NCI-H2227 (cell line): ENCODE results near the gene CTF1.

Experiments used
- DNase-seq: peaks from one replicate; lab custom pipeline; 2025; ENCODE audit not compliant: unreplicated experiment; lab: John Stamatoyannopoulos, UW

CTF1 gene

DNA sequence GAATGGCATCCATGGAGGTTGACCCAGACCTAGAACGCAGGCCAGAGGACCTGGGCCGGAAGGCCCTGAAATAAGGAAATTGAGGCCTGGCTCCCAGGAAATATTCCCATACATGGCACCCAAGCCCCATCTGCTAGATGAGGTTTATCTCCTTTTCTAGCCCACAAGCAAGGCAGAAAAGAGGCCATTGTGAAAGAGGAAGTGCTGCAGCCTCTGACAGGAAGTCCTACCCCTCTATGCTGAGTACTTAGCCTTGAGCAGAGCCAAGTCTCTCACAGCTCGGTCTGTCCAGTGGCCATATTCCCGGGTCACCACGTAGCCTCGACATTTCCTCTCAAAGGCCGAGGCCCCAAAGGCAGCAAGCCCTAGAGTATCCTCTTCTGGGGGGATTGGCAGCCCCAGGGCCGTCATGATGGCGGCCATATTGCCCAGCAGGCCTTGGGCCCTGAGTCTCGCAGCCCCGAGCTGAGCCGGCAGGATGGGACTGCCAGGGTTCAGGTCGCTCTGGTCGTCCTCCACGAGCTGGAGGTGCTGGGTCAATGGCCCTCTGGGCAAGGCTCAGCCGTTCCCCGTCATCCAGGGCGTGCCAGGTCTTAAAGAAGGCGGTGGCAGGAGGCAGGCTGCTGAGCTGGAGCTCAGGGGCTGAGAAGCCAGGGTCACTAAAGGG lies 7.8 kb downstream of the CTF1 start:
- DNase-seq, result no peak

DNA sequence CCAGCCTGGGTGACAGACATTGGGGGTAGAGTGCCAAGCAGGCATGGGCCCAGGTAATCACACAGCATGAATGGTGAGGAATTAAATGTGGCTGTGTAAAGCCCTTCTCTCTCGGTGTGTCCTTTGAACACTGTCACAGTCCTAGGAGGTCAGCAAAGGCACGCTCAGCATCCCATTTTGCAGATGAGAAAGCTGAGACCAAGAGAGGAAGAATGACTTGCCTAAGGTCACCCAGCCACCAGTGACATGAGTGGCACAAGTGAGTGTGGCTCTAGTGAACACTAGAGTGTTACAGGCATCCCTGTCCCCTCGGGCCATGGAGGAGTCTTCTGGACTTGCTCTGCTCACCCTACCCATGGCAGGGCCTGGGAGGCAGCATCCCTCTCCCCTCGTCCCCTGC lies 10.7 kb downstream of the CTF1 start:
- no peak for DNase-seq

DNA sequence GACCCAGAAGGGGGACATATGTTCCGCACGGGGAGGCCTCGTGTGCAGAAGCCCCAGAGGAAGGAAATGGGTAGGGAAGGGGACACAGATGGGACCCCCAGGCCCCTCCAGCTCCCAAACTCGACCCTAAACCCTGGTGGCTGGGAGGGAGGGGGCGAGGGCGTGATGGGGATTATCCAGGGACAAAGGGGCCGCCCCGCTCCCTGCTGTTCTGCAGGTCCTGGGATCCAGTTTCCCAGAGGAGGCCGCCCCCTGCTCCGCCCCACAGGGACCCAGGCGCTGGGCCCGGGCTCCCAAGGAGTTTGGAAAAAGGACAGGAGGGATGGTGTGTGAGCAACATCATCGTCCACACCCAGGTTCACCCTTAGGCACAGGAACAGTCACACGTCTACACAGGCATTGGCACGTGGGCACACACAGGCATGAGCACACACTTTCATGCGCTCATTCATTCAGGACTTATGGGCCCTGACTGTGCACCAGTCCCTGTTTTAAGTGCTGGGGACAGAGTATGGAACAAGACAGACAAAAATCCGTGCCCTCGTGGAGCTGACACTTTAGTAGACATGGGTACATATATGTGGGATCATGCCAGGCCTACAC lies 14.1 kb downstream of the CTF1 start:
- no peak for DNase-seq

DNA sequence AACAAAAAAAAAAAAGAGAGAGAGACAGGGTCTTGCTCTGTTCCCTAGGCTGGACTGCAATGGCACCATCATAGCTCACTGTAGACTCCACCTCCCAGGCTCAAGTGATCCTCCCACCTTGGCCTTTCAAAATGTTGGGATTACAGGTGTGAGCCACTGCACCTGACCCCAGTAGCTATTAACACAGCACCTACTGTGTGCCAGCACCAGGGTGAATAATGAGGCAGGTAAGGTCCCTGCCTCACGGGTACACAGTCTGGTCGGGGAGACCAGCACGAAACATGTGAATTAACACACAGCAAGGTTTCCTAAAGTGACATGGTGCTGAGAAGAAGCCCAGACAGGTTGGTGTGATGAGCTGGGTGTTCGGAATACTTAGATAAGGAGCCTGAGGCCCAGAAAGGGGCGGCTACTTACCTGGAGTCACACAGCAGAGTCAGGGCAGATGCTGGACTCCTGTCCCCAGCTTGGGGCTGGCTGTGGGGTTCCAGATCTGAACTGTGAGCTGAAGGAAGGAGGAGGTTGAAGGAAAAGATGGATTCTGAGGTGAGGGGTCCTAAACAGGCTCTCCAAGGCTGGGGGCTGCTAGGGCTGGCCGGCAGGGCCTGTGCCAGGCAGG lies 16.5 kb downstream of the CTF1 start:
- DNase-seq, result no peak

DNA sequence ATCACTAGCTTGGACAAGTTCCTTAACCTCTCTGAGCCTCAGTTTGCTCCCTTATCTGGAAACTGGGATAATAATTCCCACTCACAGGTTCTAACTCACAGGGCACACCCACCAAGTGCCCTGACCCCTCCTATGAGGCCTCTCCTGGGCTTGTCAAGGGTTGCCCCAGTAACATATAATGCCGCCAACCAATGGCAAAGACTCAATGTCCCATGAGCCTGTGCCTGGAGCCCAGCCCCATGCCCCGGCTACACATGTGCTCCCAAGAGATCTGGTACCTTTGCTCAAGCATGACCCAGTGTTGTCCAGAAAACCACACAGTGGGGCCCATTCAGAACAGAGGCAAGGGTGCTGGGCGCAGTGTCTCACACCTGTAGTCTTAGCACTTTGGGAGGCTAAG lies 18.4 kb downstream of the CTF1 start:
- no peak for DNase-seq

DNA sequence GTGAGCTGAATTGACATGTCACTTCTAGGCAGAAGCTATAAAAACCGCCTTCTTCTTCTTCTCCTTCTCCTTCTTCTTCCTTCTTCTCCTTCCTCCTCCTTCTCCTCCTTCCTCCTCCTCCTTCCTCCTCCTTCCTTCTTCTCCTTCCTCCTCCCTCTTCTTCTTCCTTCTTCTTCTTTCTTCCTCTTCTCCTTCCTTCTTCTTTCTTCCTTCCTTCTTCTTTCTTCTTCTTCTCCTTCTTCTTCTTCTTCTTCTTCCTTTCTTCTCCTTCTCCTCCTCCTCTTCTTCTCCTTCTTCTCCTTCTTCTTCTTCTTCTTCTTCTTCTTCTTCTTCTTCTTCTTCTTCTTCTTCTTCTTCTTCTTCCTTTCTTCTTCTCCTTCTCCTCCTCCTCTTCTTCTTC lies 22.2 kb downstream of the CTF1 start:
- DNase-seq, result no peak

DNA sequence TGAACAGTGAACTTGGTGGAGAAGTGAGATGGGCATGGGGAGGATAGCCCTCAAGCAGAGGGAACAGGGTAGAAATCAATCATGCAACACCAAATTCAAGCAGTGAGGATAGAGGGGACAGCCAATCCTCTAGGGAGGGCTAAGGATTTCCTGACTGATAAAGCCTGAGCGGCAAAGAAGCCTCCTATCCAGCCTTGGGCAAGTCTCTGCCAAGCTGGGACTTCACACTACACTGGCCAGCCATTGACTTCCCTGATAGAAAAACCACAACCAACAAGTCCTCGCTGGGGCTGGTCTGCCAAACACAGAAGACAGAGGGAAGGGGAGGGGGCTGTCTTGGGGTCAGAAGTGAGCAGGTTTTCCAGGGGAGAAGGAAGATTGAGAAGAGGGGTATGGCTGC lies 24.5 kb downstream of the CTF1 start:
- no peak for DNase-seq

DNA sequence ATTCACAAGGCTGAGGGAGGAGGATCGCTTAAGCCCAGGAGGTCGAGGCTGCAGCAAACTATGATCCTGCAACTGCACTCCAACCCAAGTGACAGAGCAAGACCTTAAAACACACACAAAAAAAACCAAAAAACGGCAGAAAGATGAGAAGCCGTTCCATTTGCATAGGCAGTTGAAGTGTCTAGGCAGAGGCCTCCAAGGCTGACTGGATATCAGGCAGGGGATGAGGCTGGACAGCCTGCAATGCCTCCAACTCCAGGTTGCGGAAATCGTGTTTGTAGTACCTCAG lies 25.0 kb downstream of the CTF1 start:
- DNase-seq, result no peak

DNA sequence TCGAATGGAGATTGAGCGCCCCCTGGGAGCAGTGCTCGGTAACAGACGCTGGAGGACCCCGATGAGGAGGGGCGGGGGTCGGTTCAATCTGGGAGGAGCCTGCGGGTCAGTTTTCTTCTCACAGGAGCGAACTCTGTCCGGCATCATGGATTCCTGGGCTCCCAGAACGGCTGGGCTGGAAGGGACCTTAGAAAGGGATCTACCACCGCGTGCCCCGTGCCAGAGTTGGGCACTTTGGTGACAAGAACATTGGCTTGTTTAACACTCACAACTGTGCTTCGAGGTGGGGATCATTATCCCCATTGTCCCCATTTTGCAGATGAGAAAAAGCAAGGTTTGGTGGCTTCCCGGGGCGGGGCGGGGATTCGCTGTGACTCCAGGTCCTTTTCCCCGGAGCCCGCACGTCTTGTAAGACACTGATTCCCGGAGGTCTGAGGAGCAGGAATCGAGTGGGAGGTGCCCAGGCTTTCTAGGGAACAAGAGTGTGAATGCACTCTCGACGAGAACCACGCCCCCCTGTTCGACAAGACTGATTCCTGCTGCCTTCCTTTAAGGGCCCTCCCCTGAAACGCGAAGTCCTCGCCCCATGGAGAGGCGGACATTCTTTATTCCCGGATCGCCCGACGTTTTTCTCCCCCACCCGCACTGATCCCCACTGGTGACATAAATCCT lies 25.5 kb downstream of the CTF1 start:
- peak; percentile 96 for DNase-seq

DNA sequence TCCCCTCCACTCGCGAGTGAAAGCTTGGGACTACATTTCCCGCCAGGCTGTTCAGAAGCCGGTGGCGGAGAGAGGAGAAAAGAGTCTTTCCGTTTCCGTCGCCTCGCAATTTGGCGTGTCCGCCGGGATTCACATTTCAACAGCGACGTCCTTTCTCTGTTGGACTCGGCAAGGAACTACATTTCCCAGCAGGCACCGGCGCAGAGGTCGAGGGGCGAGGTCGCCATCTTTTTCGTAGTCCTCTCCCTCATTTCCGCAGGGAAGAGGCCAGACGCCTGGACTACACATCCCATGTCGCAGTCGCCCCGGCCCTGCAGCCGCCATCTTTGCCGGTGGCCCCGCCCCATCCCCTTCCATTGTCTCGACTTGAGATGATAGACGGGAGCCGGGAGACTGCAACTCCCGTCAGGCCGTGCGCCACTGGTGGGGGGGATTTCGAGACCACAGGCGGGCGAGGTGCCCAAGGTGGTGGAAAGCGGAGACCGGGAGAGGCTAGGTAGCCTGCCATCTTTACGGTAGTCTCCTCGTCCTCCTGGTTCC lies 26.1 kb downstream of the CTF1 start:
- peak; percentile 99 for DNase-seq

DNA sequence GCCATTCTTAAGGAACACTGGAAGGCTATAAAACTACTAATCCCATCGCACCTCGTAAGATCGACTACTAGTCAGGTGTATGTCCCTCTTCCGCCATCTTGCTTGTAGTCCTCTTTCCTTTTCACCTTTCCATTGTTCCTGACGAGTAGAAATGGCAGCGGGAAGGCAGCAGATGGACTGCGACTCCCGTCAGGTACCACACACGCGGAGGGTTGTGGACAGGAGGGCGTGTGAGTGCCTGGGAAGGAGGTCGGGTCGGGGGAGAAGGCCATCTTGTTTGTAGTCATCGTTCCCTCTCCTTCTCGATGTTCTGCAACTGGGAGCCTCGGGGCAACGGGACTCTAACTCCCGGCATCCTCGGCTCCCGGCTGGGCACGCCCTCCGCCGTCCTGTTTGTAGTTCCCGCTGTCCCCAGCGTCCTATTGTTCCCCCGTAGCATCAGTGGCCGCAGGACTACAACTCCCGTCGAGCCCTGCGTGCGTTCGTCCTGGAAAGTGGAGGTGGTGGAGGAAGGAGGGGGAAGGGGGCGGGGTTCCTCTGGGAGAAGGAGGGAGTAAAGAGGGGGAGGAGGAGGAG lies 26.6 kb downstream of the CTF1 start:
- peak; percentile 99 for DNase-seq

DNA sequence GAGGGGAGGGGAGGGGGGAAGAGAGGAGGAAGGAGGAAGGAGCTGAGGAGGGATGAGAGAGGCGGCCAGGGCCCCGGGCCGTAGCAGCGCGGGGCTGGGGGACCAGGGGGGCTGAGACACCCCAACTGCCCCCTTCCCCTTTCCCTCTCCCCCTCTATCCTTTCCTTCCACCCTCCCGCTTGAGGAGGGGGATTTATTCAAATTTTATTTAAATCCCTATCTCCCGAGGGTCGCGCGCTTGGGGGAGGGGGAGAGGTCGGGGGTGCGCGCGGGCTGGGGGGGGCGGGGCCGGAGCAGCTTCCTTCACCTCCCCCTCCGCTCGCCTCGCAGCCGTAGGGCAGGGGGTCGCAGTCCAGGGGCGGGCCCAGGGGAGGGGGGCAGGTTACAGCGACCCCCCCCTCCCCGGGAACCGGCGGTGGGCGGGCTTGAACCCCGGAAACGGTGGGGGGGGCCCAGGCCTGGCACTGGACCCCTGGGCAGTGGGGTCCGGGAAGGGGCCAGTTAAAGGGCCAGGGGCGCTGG lies 27.2 kb downstream of the CTF1 start, which contains the start of gene FBXL19:
Gene FBXL19 (plus strand): TSS at position 19 of the 522 bp plus-strand sequence. CDS start 2,183 bp downstream, outside the sequence.
- DNase-seq, result peak; percentile 83

DNA sequence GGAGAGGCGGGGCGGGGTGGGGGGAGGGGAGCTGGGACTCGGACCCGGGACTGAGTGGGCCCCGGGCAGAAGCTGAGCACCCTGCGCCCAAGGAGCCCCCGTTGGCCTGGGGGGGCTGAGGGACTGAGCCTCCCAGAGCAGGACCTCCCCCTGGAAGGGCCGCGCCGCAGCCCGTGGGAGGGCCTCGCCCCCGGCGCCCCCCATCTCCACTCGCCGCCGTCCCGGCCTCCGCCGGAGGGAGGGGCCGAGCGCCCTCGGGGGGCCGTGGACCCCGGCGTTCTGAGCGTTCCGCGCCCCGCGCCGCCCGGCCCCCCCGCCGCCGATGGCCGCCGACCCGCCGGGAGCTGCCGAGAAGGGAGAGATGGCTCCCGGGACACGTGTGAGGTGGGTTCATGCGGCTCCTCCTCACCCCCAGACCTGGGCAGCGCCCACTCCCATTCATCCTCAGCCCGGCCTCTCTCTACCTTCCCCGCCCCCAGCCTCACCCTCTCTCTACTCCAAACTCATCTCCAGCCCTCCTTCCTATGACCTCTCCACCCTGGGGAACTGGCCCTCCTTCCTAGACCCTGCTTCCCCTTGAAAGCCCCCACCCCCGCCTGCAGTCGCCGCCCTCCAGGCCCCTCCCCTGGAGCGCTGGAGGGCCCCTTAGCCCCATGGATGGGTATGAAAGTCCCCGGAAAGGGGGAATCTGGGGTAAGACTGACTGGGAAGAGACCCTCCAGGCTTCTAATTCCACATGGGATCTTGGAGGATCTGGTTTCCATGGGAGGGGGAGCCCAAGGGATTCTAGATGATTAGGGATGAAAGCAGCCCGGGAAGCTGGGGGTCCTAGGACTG lies 27.9 kb downstream of the CTF1 start:
- peak; percentile 55 for DNase-seq

DNA sequence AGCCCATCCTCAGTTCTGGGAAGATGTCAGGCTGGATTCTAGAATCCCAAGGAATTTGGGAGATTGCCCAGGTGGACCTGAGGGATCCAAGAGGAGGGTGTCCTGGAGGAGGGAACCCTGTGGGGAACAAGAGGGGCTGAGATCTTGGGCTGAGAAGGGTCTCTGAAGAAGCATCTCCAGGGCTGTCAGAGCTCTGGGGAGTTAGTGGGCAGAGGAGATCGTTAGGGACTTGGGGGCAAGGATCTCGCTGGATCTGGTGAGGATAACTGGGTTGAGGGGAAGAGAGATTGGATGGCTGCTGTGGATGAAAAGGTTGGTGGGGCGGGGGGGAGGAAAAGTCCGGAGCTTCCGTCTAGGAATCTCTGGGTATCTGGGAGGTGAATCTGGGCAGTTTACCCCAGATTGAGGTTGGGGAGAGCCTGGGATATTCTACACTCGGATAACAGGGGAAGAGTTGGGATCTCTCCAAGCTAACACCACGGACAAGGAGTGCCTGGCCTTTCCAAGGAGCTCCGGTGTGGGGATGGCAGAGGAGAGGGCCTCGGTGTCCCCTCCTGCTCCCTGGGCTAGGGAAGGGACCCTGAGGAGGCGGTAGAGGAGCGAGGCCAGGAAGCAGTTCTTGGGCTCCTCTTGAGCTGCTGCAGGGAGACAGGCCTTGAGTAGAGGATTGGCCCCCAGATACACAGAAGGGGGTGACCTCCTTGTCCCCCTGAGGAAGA lies 28.7 kb downstream of the CTF1 start:
- DNase-seq, result no peak

DNA sequence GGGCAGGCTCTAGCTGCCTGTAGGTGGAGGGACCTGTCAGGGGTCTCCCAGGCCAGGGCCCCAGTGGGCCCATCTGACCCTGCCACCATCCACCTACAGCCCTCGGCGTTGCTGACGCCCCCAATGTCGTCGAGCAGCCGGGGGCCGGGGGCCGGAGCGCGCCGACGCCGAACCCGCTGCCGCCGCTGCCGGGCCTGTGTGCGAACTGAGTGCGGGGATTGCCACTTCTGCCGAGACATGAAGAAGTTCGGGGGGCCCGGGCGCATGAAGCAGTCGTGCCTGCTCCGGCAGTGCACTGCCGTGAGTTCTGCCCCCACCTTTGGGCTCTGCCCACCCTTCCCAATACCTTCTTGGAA lies 29.2 kb downstream of the CTF1 start:
- no peak for DNase-seq

DNA sequence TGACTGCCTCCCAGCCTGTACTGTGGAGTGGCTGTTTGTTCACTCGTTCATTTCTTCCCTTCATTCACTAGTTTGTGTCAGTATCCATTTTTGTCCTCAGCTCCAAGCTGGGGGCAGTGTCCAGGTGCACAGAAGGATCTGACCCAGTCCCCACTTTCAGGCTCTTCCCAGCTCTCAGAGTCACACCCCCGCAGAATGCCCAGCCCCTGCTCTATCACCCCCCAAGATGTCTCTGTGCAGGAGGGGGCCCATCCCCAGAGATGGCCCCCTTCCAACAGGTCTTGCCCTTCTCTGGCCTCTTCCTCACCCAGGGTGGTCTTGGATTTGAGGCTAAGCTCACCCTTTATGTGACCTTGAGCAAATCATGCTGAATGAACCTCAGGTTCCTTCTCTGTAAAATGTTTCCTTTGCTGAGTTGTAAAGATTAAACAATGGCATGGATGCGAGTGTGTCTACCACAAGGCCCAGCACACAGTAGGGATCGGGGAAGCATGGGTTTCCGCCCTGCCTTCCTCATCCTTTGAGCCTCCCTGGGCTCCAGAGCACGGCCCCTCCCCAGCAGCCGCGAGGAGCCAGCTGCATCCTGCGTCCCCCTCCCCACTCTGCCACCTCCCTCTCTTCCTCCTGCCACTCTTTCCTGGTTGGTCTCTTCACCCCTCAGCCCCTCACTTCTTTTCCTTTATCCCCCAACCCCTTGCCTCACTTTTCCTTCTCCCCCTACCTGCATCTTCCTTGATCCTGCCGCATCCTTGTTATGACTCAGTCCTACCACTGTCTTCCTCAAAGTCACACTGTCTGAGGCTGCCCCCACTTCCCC lies 29.8 kb downstream of the CTF1 start:
- no peak for DNase-seq

DNA sequence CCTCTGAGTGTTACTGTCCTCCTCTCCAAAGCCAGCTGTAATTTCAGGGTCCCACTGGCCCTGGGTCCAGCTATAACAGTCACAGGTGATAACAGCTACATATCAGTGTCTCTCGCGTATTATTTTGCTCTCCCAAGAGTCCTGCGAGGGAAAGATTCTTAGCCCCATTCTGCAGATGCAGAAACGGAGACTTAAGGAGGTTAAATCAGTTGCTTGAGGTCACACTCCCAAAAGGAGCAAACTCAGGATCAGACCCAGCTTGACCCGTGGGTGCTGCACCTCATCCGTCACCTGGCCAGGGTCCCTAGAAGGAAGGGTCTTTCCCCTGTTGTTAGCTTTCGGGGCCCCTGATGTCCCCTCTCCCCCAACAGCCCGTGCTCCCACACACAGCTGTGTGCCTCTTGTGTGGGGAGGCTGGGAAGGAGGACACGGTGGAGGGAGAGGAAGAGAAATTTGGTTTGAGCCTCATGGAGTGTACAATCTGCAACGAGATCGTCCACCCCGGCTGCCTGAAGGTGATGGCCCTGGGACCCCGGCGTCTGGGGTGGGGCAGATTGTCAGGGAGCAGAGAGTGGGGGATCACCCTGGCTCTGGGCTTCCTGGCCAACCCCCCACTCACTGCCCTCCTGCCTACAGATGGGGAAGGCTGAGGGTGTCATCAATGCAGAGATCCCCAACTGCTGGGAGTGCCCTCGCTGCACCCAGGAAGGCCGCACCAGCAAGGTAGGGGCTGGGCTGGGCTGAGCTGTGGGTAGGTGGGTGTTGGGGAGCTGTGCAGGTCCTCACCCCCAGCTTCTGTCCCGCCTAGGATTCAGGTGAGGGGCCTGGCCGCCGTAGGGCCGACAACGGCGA lies 30.7 kb downstream of the CTF1 start:
- no peak for DNase-seq

DNA sequence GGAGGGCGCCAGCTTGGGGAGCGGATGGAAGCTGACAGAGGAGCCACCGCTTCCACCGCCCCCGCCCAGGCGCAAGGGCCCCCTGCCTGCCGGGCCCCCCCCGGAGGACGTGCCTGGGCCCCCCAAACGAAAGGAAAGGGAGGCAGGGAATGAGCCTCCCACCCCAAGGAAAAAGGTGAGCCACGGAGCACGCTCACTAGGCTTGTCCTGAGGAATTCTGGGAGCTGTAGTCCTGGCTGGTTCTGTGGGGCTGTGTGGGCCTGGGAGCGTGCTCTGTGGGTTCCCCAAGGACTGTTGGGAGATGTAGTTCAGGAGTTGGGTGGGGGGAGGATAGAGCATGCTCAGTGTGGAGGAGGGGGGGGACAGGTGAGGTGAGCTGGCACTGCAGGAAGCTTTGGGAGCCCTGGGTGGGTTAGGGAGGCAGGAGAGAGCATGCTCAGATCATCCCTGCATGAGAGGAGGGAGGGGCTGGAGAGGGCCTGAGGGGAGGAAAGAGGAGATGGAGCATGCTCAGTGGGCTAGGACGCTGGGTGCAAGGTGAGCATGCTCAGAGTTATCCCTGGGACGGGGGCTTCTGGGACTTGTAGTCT lies 31.5 kb downstream of the CTF1 start:
- DNase-seq, result peak; percentile 98
